B cell (primary cell): Measurements from ENCODE around the gene ABL1. TPM values are rescaled to one million over a fixed set of nuclear protein-coding genes. Genes with fewer than 3 reads are reported as not detected.

Source experiments
- ATAC-seq: fragments of 200-7000 bp; cut with Tn5 transposase; one replicate; pipeline ENCODE4 v1.10.0; 2021; ENCODE audit warnings: low read depth, mild to moderate bottlenecking, moderate number of reproducible peaks, moderate library complexity
- CTCF ChIA-PET: fragments of 350-600 bp; sonication (Branson Sonifier 250); formaldehyde crosslinking; loops from one replicate; lab custom pipeline; 2021; ENCODE audit warnings: antibody characterized with exemption, inconsistent platforms; lab: Charles Lee
- POLR2A ChIA-PET: fragments of 350-600 bp; sonication (Branson Sonifier 250); formaldehyde crosslinking; loops from one replicate; lab custom pipeline; 2021; ENCODE audit warnings: antibody characterized with exemption; lab: Charles Lee
- DNase-seq: peaks from one replicate; pipeline ENCODE4 v3.0.0; 2013
- H2AFZ ChIP-seq: 2 replicates; pipeline ENCODE4 v1.6.1; 2012; ENCODE audit warnings: mild to moderate bottlenecking, low read depth, low read length; ENCODE audit not compliant: insufficient read depth, poor library complexity, severe bottlenecking
- H3K27ac ChIP-seq, 2 donors: 1 replicate in 1 of 2; 2 replicates in 1 of 2; pipeline ENCODE4 v1.5.1; 2012 to 2013; ENCODE audit warnings: low read length in 2 of 2, mild to moderate bottlenecking in 2 of 2, moderate library complexity in 1 of 2
- H3K27me3 ChIP-seq, 4 experiments: fragments of 200-600 bp in 1 of 4; sonication (generic) in 1 of 4; replicated peaks in 1 of 4; 1 replicate in 2 of 4; 2 replicates in 2 of 4; pipeline versions ENCODE4 v1.6.1 to v1.7.0; 2013 to 2016; ENCODE audit warnings: low read length in 3 of 4, mild to moderate bottlenecking in 2 of 4, mixed read lengths in 1 of 4, moderate library complexity in 1 of 4; ENCODE audit not compliant: insufficient read depth in 4 of 4, control insufficient read depth in 3 of 4; ENCODE audit errors: control extremely low read depth in 1 of 4
- H3K36me3 ChIP-seq, 2 experiments: replicated peaks in 1 of 2; 1 replicate in 1 of 2; 2 replicates in 1 of 2; pipeline versions ENCODE4 v1.6.1 to v1.7.1; 2013; ENCODE audit warnings: low read length in 1 of 2; ENCODE audit not compliant: insufficient read depth in 2 of 2, control insufficient read depth in 1 of 2; ENCODE audit errors: control extremely low read depth in 1 of 2, extremely low read depth in 1 of 2
- H3K4me1 ChIP-seq, 2 donors: fragments of 200-600 bp in 1 of 2; sonication (generic) in 1 of 2; 1 replicate in 1 of 2; 2 replicates in 1 of 2; pipeline versions ENCODE4 v1.5.1 to v1.6.1; 2013 to 2017; ENCODE audit warnings: low read length in 2 of 2; ENCODE audit not compliant: control insufficient read depth in 2 of 2, insufficient read depth in 2 of 2
- H3K4me2 ChIP-seq: replicated peaks from 2 replicates; pipeline ENCODE3; 2012; ENCODE audit warnings: mild to moderate bottlenecking, low read depth, low read length; ENCODE audit not compliant: poor library complexity, severe bottlenecking
- H3K4me3 ChIP-seq, 5 experiments: fragments of 200-600 bp in 1 of 5; sonication (generic) in 1 of 5; 1 replicate in 3 of 5; 2 replicates in 2 of 5; pipeline versions ENCODE4 v1.5.1 to v1.7.0; 2011 to 2016; ENCODE audit warnings: low read length in 4 of 5, mild to moderate bottlenecking in 4 of 5, low read depth in 2 of 5, control low read depth in 1 of 5, moderate library complexity in 1 of 5; ENCODE audit not compliant: insufficient read depth in 1 of 5; ENCODE audit errors: control extremely low read depth in 1 of 5, extremely low read depth in 1 of 5
- H3K79me2 ChIP-seq: fragments of 200-600 bp; sonication (generic); one replicate; pipeline ENCODE4 v1.6.0; 2016; ENCODE audit warnings: low read length; ENCODE audit not compliant: control insufficient read depth, insufficient read depth
- H3K9ac ChIP-seq: fragments of 200-600 bp; sonication (generic); 2 replicates; pipeline ENCODE4 v1.6.1; 2017; ENCODE audit warnings: mild to moderate bottlenecking, low read length, moderate library complexity
- H3K9me3 ChIP-seq, 3 donors: one replicate each; pipeline versions ENCODE4 v1.6.1 to v1.7.1; 2013; ENCODE audit warnings: low read length in 2 of 3; ENCODE audit not compliant: control insufficient read depth in 2 of 3, insufficient read depth in 1 of 3; ENCODE audit errors: control extremely low read depth in 1 of 3
- H4K20me1 ChIP-seq: 2 replicates; pipeline ENCODE4 v1.6.0; 2012; ENCODE audit warnings: mild to moderate bottlenecking, low read length; ENCODE audit not compliant: insufficient read depth, control insufficient read depth, poor library complexity, severe bottlenecking
- H3K27ac Mint-ChIP-seq: one replicate; pipeline ENCODE4 v1.8.0; 2021; ENCODE audit warnings: mixed read lengths
- H3K27me3 Mint-ChIP-seq: one replicate; pipeline ENCODE4 v1.8.0; 2021; ENCODE audit warnings: mixed read lengths
- H3K4me1 Mint-ChIP-seq: one replicate; pipeline ENCODE4 v1.8.0; 2021; ENCODE audit warnings: mixed read lengths
- H3K4me3 Mint-ChIP-seq: one replicate; pipeline ENCODE4 v1.8.0; 2021; ENCODE audit warnings: mixed read lengths
- H3K9me3 Mint-ChIP-seq: one replicate; pipeline ENCODE4 v1.8.0; 2022; ENCODE audit warnings: mixed read lengths; ENCODE audit not compliant: insufficient read depth
- EZH2 ChIP-seq: IDR thresholded peaks from 2 replicates; pipeline ENCODE4 v1.6.1; 2012; ENCODE audit warnings: borderline replicate concordance, low read depth, mild to moderate bottlenecking, moderate library complexity, low read length; ENCODE audit not compliant: insufficient read depth, poor library complexity, severe bottlenecking
- WGBS: methylation state at CpG from one replicate; pipeline ENCODE4 v1.1.5; 2013; ENCODE audit warnings: missing lambda C conversion rate; ENCODE audit not compliant: insufficient coverage; 5-methylcytosine and 5-hydroxymethylcytosine counted together
- intact Hi-C: fragments of 100-400 bp; cut with micrococcal nuclease; formaldehyde crosslinking; loops from one replicate; pipeline ENCODE4 v1.10.0; 2022
- polyA plus RNA-seq: library from polyadenylated mRNA; depleted of rRNA; stranded (reverse); fragments of >200 nt; gene quantifications from 2 replicates; pipeline ENCODE4 v1.2.3, GENCODE V29; 2012
- total RNA-seq, 2 donors: library from RNA; stranded (reverse); fragments of 120-200 nt in 1 of 2; gene quantifications; 1 replicate in 1 of 2; 2 replicates in 1 of 2; pipeline versions ENCODE4 v1.2.3 to v1.2.4, GENCODE V29; 2013 to 2022
- TF ChIP-seq, protein P1 (sequence below): fragments of 200-600 bp; IDR thresholded peaks from one replicate; pipeline ENCODE4 v1.8.0; 2022; ENCODE audit warnings: antibody characterized with exemption, mild to moderate bottlenecking

Gene ABL1
- total and polyA plus RNA-seq, 2 donors (not counting 1 experiment from before 2014, with no cell fraction given): 11.9 to 46.0 TPM

GRCh38 chr9:130920233-130920632 lies 85.2 kb downstream of the ABL1 start:
- no peak overlapping the region for H3K4me3 ChIP-seq
- no peaks in the 10 kb centered on the region for H3K9me3 Mint-ChIP-seq
- H3K4me3 Mint-ChIP-seq: no peak overlapping the region
- H3K36me3 ChIP-seq: no peaks in the 10 kb centered on the region
- ChIA-PET POLR2A (no interaction called here), CTCF (interaction anchor here (0.6 kb wide), 1 partner anchor 8 kb away, joined by 5 read pairs; no protein-coding TSS in a partner anchor)
- H3K27me3 ChIP-seq: no peaks in the 10 kb centered on the region
- no peak overlapping the region for H3K4me2 ChIP-seq
- no peaks in the 10 kb centered on the region for H3K79me2 ChIP-seq
- no peaks in the 10 kb centered on the region for H4K20me1 ChIP-seq
- no peak overlapping the region for H3K9ac ChIP-seq
- H3K4me1 Mint-ChIP-seq: no peaks in the 10 kb centered on the region
- no peaks in the 10 kb centered on the region for H3K4me1 ChIP-seq
- no peak overlapping the region for H3K27ac Mint-ChIP-seq
- H3K27ac ChIP-seq: no peak overlapping the region
- 100% methylated on average over 7 of the region's 8 CpGs for WGBS
- intact Hi-C loops: no loop called here
- no peaks in the 10 kb centered on the region for H3K9me3 ChIP-seq
- ATAC-seq (no peak), DNase-seq (no peak)
- no peak overlapping the region for H2AFZ ChIP-seq
- TF ChIP-seq, protein P1, sequence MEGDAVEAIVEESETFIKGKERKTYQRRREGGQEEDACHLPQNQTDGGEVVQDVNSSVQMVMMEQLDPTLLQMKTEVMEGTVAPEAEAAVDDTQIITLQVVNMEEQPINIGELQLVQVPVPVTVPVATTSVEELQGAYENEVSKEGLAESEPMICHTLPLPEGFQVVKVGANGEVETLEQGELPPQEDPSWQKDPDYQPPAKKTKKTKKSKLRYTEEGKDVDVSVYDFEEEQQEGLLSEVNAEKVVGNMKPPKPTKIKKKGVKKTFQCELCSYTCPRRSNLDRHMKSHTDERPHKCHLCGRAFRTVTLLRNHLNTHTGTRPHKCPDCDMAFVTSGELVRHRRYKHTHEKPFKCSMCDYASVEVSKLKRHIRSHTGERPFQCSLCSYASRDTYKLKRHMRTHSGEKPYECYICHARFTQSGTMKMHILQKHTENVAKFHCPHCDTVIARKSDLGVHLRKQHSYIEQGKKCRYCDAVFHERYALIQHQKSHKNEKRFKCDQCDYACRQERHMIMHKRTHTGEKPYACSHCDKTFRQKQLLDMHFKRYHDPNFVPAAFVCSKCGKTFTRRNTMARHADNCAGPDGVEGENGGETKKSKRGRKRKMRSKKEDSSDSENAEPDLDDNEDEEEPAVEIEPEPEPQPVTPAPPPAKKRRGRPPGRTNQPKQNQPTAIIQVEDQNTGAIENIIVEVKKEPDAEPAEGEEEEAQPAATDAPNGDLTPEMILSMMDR: no peak
- TF ChIP-seq EZH2: no peak
- peaks cover 22% of the 10 kb centered on the region for H3K27me3 Mint-ChIP-seq

DNA sequence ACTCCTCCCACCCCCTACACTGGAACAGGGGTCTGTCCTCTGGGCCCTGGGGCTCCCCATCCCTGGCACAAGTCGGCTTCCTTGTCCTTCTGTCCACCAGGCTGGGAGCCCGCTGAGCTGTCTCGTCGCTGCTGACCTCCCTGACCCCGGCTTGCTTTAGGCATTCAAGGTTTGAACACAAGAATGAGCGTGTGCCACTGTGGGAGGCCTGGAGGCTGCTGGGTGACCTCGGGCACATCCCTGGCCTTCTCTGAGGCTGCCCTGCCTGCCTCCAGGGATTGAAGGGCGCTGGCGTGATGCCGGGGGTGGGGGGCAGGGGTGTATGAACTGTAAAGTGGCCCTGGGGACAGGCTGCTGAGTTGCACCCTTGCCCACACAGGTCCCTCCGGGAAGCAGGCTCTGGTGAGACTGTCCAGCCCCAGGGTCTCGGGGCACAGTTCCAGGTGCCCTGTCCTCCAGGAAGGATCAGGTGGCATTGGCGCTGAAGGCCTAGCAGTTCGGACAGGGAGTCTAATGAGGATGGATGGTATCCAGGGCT lies 85.8 kb downstream of the ABL1 start:
- Histone ChIP-seq H3K4me2 (no peak overlapping the region), H4K20me1 (no peaks in the 10 kb centered on the region), H3K4me3 (no peak overlapping the region), H3K27ac (no peak overlapping the region), H3K9ac (no peak overlapping the region), H2AFZ (no peak overlapping the region), H3K36me3 (no peaks in the 10 kb centered on the region), H3K4me1 (peaks cover 0 to 3% of the 10 kb centered on the region in 2 donors), H3K9me3 (no peaks in the 10 kb centered on the region), H3K79me2 (no peaks in the 10 kb centered on the region), H3K27me3 (peaks cover 0 to 1% (median under 1%) of the 10 kb centered on the region in 4 experiments)
- ATAC-seq: no peak
- H3K9me3 Mint-ChIP-seq: no peaks in the 10 kb centered on the region
- 88% methylated on average over 14 of the region's 14 CpGs for WGBS
- H3K27me3 Mint-ChIP-seq: peaks cover 22% of the 10 kb centered on the region
- CTCF ChIA-PET: interaction anchor here (0.6 kb wide), 1 partner anchor 8 kb away, joined by 5 read pairs; no protein-coding TSS in a partner anchor
- H3K4me3 Mint-ChIP-seq: no peak overlapping the region
- H3K4me1 Mint-ChIP-seq: peaks cover 2% of the 10 kb centered on the region
- POLR2A ChIA-PET: no interaction called here
- H3K27ac Mint-ChIP-seq: no peak overlapping the region
- TF ChIP-seq, protein P1: no peak
- no peak for TF ChIP-seq EZH2
- intact Hi-C loops: no loop called here
- no peak for DNase-seq
